NCI-H774 (cell line): ENCODE measurements around the gene UBAC1.

Experiments used
- DNase-seq: peaks from one replicate; lab custom pipeline; 2025; lab: John Stamatoyannopoulos, UW

The UBAC1 gene, protein sequence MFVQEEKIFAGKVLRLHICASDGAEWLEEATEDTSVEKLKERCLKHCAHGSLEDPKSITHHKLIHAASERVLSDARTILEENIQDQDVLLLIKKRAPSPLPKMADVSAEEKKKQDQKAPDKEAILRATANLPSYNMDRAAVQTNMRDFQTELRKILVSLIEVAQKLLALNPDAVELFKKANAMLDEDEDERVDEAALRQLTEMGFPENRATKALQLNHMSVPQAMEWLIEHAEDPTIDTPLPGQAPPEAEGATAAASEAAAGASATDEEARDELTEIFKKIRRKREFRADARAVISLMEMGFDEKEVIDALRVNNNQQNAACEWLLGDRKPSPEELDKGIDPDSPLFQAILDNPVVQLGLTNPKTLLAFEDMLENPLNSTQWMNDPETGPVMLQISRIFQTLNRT

DNA sequence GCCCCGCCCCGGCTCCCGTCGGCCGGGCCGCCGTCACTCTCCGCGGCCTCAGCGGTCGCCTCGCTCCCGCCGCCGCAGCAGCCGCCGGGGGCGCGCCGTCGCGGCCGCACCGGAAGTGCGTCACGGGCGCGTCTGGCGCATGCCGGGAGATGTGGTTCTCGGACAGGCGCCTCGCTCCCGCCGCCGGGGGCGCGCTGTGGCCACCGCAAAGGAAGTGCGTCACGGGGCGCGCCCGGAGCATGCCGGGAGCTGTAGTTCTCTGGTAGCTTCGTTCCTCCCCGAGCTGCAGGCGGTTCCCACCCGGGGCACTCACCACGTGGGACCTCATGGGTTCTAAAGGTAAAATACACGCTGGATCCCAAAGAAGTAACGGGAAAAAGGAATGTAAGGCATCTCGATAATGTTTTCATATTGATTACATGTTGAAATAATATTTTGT, at the start of gene UBAC1:
Gene UBAC1 (minus strand): TSS at position 97 of the 439 bp plus-strand sequence. CDS start 211 bp downstream, outside the sequence.
- DNase-seq, result peak; percentile 98

DNA sequence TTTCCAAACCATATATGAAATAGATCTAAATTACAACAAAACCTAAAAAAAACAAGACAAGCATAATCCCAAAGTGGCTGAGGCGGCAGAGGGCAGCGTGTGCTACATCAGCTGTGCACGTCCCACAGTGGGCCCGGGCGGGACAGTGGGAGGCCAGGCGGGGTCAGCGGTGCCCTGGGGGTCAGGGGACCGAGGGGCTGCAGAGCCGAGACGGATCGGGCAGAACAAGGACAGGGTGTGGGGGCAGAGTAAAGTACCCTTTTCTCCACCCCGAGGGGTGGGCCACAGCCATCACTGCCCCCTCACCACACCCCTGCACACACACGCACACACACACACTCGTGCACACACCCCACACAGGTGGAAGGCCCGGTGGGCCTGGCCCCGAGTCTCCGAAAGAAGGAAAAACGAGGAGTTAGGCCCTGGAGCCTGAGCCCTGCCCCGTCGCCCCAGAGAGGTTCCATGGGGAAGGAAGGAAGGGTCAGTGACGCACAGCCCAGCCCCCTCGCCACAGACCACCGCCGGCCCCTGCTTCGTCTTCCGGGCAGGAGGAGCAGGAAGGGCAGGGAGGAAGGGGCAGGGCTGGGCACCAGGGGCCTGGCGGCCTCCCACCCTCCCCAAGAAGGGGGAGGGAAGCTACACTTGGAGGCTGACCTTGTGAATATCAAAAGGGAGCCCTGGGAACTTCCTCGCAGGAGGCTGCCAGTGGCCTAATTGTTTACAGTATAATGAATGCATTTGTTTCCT, 49.6 kb upstream of the UBAC1 start:
- no peak for DNase-seq

DNA sequence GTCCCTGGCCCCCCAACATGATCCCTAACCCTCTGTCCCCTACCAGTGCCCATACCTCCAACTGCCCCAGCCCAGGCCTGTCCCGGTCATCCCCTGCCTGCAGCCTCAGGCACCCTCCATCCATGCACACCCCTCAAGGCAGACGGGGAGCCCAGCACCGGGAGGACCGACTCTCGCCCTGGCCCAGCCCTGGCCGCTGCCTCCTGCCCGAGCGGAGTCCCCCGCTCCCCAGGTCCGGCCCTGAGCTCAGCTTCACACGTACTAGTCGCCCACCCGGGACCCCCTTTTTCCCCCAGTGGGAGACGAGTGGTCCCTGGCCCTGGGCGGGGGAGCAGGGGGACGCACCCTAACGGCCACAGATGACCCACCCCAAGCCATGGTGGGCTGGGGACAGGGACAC, 49.0 kb upstream of the UBAC1 start:
- no peak for DNase-seq

DNA sequence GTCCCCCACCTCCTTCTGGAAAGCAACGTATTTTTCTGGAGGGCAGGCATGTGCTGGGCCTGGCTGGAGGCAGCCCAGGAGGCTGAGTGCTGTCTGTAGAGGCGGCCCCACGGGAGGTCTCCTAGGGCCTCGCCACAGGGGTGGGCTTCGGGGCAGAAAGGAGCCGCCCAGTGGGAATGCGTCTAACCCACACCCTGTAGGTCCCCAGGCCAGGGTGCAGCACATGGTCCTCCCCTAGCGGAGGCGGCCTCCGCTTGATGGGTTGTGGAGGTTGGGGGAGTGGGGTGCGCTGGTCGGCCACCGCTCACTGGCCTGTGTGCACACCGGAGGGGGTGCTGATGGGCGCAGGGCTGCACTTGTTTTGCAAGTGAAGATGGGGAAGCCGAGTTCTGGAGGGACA, 48.3 kb upstream of the UBAC1 start:
- no peak for DNase-seq

DNA sequence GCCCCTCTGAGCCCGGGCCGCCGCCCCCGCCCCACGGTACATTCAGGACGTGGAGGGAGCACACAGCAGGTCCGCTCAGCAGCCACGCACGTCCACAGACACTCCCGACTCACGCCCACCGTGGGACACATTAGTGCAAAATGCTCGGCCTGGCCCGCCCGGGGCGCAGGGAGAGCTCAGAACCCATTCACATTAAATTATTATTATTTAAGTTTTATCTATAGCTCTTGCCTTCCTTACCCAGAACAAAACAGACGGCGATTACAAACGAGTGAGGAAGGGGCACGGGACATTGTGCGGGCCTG, 47.5 kb upstream of the UBAC1 start:
- no peak for DNase-seq

DNA sequence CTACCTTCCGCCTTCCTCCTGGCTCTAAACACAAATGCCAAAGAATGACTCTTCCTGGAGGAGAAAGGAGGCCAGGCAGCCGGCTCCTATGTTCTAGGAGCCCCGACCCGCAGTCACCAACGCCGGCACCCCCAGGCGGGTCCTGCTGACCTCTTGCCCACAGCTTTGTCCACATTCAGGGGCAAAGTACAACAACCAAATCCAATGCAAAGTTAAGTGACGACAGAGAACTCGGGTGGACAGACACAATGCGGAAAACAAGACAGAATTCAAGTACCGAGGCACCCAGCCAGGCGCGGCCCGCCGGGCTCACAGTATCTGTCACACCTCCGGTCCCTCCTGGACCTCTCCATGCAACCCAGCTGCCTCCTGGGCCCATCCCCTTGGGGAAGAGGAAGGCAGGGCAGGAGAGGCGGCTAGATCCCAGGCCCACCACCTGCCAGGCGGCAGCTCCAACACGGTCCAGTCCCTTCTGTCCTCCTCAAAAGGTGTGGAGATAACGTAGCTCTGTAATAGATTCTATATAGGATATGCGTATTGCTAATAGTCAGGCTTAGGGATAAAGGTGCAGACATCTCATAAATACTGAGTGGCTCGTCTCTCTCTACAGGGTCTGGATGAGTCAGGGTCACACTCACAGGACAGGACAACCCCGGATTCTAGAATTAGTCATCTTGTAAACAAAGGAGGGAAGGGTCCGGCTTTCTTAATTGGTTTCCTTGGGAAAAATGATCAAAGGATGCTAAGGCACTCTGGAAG, 46.9 kb upstream of the UBAC1 start:
- no peak for DNase-seq

DNA sequence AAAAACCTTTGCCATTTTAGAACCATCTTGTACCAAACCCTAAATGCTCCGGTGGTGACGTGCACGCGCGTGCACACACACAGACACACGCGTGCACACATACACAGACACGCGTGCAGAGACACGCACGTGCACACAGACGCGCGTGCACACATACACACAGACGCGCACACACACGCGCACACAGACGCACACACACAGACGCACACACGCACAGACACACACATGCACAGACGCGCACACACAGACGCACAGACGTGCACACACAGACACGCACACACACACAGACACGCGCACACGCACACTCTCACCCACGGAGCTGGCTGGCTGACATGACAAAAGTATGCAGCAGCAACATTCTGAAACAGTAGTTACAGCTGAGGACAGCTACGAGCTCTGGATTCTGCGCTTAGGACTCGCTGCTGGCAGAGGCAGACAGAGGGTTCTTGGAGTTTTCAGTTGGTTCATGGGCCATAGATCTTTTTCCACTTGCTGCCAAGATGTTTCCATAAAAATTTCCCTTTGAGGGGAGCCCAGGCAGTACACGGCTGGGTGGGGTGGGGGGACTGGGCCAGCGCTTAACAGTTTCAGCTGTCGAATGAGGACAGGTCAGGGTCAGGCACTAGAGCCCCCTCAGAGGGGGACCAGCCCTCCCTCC, 46.2 kb upstream of the UBAC1 start:
- DNase-seq, result no peak

DNA sequence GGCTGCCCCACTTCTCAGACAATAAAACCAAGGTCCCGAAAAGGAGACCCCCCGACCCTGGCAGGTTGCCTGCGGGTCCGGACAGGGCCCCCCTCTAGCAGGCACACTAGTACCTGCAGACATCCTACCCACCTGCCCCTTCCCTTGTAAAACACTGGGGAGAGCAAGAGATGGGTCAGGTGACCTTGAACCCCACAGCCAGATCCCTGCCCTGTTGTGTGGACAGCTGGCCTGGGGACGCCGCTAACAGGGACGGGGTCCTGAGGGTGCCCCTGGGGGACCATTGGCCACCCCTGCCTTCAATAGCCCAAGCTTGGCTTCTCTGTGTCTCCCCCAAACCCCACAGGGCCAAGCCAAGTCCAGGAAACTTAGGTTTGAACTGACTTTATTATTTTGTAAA, 45.0 kb upstream of the UBAC1 start:
- DNase-seq, result no peak

DNA sequence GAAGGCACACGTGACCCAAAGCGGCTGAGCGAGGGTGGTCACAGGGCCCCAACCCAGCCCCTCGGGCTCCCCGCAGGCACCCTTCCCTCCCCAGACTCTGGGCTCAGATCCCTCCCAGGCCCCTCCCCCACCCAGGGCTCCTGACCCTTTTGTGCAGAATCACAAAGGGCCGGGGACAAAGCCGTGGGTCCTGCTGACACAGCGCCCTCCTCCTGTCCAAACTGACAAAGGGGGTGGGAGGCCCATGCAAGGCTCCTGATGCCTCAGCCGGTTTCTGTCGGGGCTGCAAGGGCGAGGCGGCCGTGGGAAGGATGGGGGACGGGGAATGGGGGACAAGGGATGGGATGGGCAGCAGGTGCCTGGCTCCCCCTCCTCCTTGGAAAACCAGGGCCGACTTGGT, 43.5 kb upstream of the UBAC1 start:
- DNase-seq, result no peak

DNA sequence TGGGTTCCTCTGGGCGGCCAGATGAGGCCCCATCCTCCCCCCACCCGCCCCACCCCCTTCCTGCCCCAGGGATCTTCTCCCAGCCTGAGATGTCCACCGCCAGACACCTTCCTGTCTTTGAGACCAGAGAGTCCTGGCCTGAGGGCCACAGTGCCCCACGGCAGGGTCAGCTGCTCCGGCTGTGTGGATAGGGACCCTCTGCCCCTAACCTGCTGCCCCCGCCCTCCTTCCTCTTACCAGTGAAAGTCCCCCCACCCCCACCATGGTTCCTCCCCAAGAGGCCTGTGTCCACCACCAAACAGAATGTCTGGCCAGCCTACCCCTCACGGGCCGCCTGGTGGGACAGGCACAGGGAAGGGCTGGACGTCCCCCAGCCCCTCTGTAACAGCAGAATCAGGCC, 43.0 kb upstream of the UBAC1 start:
- no peak for DNase-seq

DNA sequence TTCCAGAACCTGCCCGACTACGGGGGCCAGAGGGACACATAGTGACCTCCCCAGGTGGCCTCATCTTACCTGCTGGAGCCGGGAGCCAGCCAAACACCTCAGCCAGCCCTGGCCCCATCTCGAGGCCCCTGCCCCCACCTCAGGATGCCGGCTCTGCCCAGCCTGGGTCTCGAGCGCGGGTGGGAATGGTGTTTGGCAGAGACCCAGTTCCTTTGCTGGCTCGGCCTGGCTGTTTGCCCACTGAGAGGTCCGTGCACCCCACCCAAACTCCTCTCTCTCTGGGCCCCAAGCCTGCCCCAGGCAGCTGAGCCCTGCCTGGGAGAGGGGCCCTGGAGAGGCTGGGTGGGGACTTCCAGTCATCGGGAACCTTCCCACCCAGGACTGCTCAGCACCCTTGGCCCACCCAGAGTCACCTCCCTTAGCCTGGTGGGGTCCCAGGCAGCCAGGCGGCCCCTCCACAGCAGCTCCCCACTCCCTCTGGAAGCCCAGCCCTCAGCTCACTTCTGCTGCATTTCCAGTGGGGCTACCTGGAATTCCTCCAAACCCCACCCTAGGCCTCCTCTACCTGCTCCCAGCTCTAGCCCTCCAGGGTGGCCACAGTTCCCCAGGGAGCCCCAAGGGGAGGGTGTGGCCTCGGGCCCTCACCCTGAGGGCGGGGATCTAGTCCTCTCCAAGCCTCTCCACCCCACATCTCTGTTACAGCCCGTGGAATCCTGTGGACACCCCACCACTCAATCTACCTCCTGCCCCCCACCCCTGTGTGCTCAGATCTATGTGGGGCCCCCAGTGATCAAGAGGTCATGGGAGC, 42.4 kb upstream of the UBAC1 start:
- no peak for DNase-seq

DNA sequence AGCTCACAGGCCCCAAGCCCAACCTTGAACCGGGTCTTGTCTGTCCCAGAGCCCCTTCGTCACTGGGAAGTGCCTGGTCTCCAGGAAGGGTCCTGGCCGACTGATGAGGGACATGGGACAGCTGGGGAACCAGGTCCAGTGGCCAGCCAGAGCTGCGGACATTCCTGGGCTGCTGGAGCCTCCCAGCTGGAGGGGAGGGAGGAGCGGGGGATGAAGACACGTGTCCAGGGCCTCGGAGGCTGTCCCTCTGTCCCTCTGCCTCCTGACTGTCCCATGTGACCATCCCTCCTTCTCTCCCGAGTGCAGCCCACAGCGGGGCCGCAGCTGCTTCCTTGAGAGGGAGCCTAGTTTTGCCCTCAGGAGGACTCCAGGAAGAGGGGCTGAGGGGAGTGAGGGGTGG, 41.7 kb upstream of the UBAC1 start:
- no peak for DNase-seq

DNA sequence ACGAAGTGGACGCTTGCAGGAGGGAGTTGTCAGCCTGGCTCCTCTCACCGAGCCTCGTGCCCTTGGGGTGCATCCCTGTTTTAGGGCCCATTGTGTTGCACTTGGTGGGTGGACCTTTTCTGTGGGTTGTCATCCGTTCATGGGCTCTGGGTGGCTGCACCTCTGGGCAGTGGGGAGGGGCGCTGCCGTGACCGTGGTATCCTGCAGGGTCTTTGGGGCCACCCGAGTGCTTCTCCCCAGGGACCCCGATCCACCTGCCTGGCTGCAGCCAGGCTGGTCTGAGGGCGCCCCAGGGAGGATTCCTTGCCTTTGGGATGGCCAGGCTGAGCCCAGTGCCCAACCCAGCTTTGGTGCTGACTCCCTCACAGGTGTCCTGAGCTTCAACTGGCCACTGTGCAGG, 41.0 kb upstream of the UBAC1 start:
- no peak for DNase-seq

DNA sequence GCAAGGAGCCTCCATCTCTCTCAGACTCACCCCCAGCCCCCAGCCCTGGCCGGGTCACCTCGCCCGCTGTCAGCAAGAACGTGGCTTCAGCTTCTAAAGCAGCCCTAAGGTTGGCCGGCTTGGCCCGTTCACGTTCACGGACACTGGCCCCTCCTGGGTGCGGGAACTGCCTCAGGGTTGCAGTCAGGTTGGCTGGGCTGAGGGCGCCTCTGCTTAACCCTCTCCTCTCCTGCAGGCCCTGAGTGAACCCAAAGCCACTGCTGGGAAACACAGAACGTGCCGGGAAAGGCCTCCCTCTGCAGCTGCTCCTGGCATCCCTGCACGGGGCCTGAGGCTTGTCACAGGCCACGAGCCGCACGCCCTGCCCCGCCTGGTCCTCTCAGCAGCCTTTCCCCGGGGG, 40.1 kb upstream of the UBAC1 start:
- DNase-seq, result no peak

DNA sequence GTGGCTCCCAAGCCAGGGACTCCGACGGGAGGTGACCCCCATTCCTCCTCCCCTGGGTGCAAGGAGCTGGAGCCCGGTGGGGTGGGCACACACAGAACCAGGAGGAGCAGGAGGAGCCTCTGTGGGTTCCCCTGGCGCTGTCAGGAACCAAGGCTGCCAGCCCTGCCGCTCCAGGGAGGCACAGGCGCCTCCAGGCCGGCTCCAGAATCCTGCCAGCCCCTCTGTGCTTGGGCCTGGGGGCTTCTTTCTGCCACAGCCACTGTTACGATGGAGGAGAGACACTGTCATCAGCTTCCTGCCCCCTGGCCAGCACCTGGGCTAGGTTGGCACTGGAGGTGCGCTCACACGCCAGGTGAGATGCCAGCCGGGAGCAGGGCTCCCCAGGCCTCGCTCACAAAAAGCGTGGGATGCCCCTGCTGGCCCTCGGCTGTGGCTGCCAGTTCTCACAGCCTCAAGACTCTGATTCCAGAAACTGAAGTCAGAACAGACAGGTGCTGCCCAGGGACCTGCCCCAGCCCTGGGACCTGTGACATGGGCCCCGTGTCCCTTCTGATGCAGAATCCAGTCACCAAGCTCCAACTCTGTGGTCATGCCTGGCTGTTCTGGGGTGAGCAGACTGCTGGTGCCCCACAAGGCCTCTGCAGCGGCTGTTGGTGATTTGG, 37.4 kb upstream of the UBAC1 start:
- no peak for DNase-seq

DNA sequence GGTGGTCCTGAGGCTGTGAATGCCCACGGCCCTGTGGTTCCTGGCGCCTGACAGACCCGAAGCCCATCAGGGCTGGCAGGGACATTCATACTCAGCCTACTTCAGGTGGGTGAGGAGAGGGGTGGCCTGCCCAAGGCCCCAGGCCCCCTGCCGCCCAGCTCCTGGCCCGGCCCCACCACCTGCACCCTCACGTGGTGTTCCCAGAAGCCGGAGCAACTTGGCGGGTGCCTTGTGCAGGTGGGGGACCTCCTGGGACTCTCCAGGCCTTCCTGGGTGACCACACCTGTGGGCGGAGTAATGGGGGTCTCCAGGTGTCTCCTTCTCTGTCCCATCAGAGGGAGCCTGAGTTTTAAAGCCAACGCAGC, 36.8 kb upstream of the UBAC1 start:
- DNase-seq, result no peak

DNA sequence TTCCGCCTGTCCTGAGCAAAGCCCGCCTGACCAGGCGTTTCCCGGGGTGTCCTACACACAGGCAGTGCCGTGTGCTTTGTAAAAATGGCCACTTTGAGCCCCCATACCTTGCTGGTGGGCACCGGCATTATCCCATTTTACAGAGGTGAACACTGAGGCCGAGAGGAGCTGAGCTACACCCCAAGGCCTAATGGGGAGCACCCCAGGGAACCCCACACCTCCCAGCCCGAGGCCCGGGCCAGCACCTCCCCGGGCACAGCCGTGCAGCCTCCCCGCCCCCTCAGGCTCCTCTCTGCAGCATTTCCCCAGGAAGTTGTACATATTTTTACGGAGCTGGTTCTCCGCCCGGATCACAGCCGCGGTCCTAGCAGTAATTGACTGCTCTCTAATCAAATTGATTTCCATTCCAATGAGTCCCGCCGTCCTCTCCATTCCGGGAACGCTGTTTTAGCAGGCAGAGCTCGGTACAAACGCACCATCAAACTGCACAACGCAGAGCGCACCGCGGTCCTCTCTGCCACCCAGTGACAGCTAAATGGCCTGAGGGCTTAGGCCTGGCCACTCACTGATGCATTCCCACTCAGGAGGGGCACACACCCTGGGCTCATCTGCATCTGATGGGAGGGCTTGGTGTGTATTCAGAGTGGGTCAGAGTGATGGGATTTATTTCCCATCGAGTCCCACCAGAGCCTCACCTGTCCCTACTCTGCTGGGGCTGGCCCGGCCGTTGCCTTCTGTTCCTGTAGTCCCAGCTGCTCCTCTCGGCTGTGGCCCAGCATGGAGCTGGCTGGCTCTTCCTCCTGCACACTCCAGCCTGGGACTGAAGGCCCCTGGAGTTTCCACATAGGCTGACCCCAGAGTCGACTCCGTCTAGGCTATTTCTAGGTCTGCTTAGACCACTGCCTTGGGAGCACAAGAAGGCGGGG, 36.2 kb upstream of the UBAC1 start:
- no peak for DNase-seq

DNA sequence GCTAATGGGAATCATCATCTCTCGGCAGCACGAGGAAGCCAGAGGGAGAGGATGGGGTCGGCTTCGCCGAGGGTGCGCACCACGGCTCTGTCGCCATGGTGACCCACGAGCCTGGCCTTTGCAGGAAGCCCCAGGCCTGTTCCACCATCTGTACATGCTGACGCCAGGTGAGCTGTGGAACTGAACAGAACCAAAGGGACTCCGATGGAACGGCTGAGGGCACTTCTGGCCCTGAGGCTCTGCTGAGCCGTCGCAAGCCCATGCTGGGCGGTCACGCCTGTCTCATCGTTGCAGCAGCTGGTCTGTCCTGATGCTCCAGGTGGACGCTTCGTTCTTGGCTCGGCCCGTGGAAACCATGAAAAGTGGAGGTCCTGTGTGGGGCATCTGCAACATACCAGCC, 34.6 kb upstream of the UBAC1 start:
- DNase-seq, result no peak

DNA sequence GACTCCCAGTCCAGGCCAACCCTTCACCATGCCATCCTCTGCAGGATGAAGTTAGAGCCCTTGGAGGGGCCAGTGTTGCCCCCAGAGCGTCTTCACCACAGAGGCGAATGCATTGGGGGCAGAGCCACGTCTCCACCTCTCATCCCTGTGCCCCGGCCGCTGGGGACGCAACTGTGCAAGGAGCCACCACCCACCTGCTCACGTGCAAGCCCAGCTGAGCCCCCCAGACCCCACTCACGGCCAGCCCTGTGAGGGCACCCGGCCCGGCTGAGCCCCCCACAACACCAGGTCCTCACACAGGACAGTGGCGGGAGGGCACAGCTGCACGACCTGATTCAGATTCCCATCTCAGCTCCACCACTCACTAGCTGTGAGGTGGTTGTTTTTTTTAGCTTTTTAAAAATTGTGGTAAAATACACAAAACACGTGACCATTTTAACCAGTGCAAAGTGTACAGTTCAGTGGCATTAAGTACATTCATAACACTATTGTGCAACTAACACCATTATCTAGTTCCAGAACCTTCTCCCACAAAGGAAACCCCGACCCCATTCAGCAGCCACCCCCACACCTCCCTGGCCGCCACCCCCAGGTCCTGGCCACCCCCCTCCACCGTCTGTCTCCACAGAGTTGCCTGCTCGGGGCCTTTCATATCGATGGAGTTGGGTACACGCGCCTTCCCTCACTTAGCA, 33.5 kb upstream of the UBAC1 start:
- DNase-seq, result no peak
